ENCODE data around the gene MYG1. TPM values are rescaled to one million over a fixed set of nuclear protein-coding genes. Genes with fewer than 3 reads are reported as not detected.

MYG1 gene
- total RNA-seq, 2 experiments from 2014 or later, result 53.4 to 64.9 TPM

- H3K79me2 ChIP-seq (ENCODE audit: insufficient read depth, low read depth, low read length), result no peaks in the 10 kb centered on the region
- POLR2A ChIA-PET, result interaction anchor here (0.5 to 4.1 kb wide), 16 partner anchors 14 to 185 kb away, joined by 3 to 30 read pairs (median 3); partner anchors contain the start of genes AAAS, ESPL1, SP1 and TARBP2
- H3K27ac ChIP-seq (ENCODE audit: low read depth, low read length, poor library complexity, severe bottlenecking), result no peak overlapping the region
- CTCF ChIA-PET (ENCODE audit: unreplicated experiment), result interaction anchor here (0.5 to 2.3 kb wide), 27 partner anchors 9 to 1640 kb away, joined by 3 to 43 read pairs (median 4); partner anchors contain the start of genes AAAS, MYG1, SP7 and TARBP2
- intact Hi-C loops (cut with micrococcal nuclease; ENCODE audit: unreplicated experiment), result loop anchor here (1.0 kb wide), 2 partner anchors 21 to 186 kb away; no protein-coding TSS in a partner anchor
- no peak for TF ChIP-seq EZH2phosphoT487 (IDR thresholded peaks at IDR 0.05; ENCODE audit: borderline replicate concordance, low read depth, low read length)
- TF ChIP-seq, protein P1, sequence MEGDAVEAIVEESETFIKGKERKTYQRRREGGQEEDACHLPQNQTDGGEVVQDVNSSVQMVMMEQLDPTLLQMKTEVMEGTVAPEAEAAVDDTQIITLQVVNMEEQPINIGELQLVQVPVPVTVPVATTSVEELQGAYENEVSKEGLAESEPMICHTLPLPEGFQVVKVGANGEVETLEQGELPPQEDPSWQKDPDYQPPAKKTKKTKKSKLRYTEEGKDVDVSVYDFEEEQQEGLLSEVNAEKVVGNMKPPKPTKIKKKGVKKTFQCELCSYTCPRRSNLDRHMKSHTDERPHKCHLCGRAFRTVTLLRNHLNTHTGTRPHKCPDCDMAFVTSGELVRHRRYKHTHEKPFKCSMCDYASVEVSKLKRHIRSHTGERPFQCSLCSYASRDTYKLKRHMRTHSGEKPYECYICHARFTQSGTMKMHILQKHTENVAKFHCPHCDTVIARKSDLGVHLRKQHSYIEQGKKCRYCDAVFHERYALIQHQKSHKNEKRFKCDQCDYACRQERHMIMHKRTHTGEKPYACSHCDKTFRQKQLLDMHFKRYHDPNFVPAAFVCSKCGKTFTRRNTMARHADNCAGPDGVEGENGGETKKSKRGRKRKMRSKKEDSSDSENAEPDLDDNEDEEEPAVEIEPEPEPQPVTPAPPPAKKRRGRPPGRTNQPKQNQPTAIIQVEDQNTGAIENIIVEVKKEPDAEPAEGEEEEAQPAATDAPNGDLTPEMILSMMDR (conservative IDR thresholded peaks at IDR 0.05; ENCODE audit: low read length), result peak; percentile 91
- H3K9me2 ChIP-seq (ENCODE audit: insufficient read depth, low read length), result no peaks in the 10 kb centered on the region
- H2AFZ ChIP-seq (ENCODE audit: low read length), result peak overlapping the region; percentile 74
- H3K4me3 ChIP-seq (ENCODE audit: low read depth, low read length, poor library complexity, severe bottlenecking), result peak overlapping the region; percentile 65
- peak; percentile 80 for DNase-seq (ENCODE audit: low spot score)
- peaks cover 21% of the 10 kb centered on the region for H3K4me1 ChIP-seq (ENCODE audit: insufficient read depth, low read length, poor library complexity, severe bottlenecking)
- no peaks in the 10 kb centered on the region for H3K9me3 ChIP-seq (ENCODE audit: low read length)
- no TSS peak for BruUV-seq (replicated peaks)
- H4K20me1 ChIP-seq (ENCODE audit: insufficient read depth, low read length), result no peaks in the 10 kb centered on the region
- no peaks in the 10 kb centered on the region for H3K36me3 ChIP-seq (ENCODE audit: insufficient read depth, low read length)
- peak overlapping the region; percentile 80 for H3K4me2 ChIP-seq (ENCODE audit: low read length)
These were observed 45.5 kb downstream of the MYG1 start for GRCh38 chr12:53344824-53345485.

DNA sequence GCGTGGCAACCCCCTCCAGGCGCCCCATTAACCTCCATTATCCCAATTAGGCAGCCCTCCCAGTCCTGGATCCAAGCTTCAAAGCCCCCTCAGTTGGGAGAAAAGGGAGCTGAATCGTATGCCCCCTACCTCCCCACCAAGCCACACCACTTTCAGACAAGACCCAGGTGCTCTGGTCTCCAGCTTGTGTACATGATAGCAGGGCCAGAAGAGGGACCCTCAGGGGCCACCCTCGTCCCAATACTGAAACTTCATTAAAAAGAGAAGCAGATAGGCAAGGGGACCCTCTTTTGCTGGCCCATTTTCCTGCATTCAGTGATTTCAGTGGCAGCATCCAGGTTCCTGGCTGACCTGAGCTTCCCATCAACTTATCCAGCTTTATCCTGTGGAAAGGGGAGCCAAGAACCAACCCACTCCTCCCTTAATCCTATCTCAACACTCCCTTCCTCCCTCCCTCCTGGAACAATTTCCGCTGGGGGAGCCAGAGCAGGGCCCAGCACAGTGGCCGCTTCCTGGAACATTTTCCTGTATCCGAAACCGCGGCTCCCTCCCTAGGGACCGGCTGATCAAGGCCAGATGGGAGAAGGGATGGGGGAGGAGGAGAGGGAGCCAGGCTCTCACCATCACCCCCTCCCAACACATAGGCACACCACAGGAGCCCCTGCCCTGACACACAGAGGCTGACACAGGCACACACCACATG, 46.1 kb downstream of the MYG1 start:
- H3K79me2 ChIP-seq (ENCODE audit: insufficient read depth, low read depth, low read length), result no peaks in the 10 kb centered on the region
- no peaks in the 10 kb centered on the region for H3K9me3 ChIP-seq (ENCODE audit: low read length)
- TF ChIP-seq, protein P1 (conservative IDR thresholded peaks at IDR 0.05; ENCODE audit: low read length), result peak; percentile 51; the same call in 1 of the 2 replicates
- no peak for TF ChIP-seq EZH2phosphoT487 (IDR thresholded peaks at IDR 0.05; ENCODE audit: borderline replicate concordance, low read depth, low read length)
- ChIA-PET CTCF (ENCODE audit: unreplicated experiment) (interaction anchor here (0.5 to 2.3 kb wide), 22 partner anchors 9 to 1639 kb away, joined by 3 to 43 read pairs (median 4); partner anchors contain the start of genes AAAS, MYG1, SP7 and TARBP2), POLR2A (interaction anchor here (0.5 to 4.1 kb wide), 11 partner anchors 14 to 186 kb away, joined by 3 to 30 read pairs (median 3); partner anchors contain the start of genes AAAS, ESPL1 and SP1)
- intact Hi-C loops (cut with micrococcal nuclease; ENCODE audit: unreplicated experiment), result loop anchor here (1.0 kb wide), 2 partner anchors 21 to 186 kb away; no protein-coding TSS in a partner anchor
- no TSS peak for BruUV-seq (replicated peaks)
- no peaks in the 10 kb centered on the region for H4K20me1 ChIP-seq (ENCODE audit: insufficient read depth, low read length)
- peaks cover 21% of the 10 kb centered on the region for H3K4me1 ChIP-seq (ENCODE audit: insufficient read depth, low read length, poor library complexity, severe bottlenecking)
- no peak overlapping the region for H3K27ac ChIP-seq (ENCODE audit: low read depth, low read length, poor library complexity, severe bottlenecking)
- H3K9me2 ChIP-seq (ENCODE audit: insufficient read depth, low read length), result no peaks in the 10 kb centered on the region
- H3K36me3 ChIP-seq (ENCODE audit: insufficient read depth, low read length), result no peaks in the 10 kb centered on the region
- peak overlapping the region; percentile 80 for H3K4me2 ChIP-seq (ENCODE audit: low read length)
- DNase-seq (ENCODE audit: low spot score), result no peak
- H3K4me3 ChIP-seq (ENCODE audit: low read depth, low read length, poor library complexity, severe bottlenecking), result peak overlapping the region; percentile 65
- peak overlapping the region; percentile 74 for H2AFZ ChIP-seq (ENCODE audit: low read length)

Data from OCI-LY7 (cell line).